Measurements from ENCODE around the gene BDH1. TPM values are rescaled to one million over a fixed set of nuclear protein-coding genes. Genes with fewer than 3 reads are reported as not detected.

The BDH1 gene
- total and polyA plus RNA-seq, 2 of the 8 experiments (the other 6 are each of a cell fraction or from before 2014, with no cell fraction given): 27.2 to 28.1 TPM

GRCh38 chr3:197480320-197480719, 75.4 kb downstream of the BDH1 start (continued):
- no peak for TF ChIP-seq JUN (IDR thresholded peaks at IDR 0.05; ENCODE audit: low read depth, low read length)
- no peak for TF ChIP-seq SIN3A (conservative IDR thresholded peaks at IDR 0.05 in 1 of 2, IDR thresholded peaks at IDR 0.05 in 1 of 2; ENCODE audit: low read depth in 1 of 2, low read length in 2 of 2)
- no peak for TF ChIP-seq RBBP5 (IDR thresholded peaks at IDR 0.05; ENCODE audit: borderline replicate concordance, low read depth, low read length)
- no peak for TF ChIP-seq CTBP2 (IDR thresholded peaks at IDR 0.05; ENCODE audit: borderline replicate concordance, insufficient read depth, insufficient read length, low read length)
- no peak for TF ChIP-seq ATF2 (IDR thresholded peaks at IDR 0.05; ENCODE audit: low read length)
- TF ChIP-seq CBX8 (IDR thresholded peaks at IDR 0.05; ENCODE audit: borderline replicate concordance, low read depth, low read length): no peak
